Thymus (tissue), 11 donors: Measurements from ENCODE around the gene MEGF11. TPM values are rescaled to one million over a fixed set of nuclear protein-coding genes. Genes with fewer than 3 reads are reported as not detected.

Experiments
- DNase-seq, 9 donors: peaks; one replicate each; pipeline ENCODE4 v3.0.0-alpha.2; 2013; ENCODE audit warnings: low spot score in 9 of 9, low read depth in 6 of 9, missing footprints in 1 of 9
- H3K27ac ChIP-seq, 2 donors: one replicate each; pipeline ENCODE4 v1.5.1; 2013; ENCODE audit warnings: control low read depth in 1 of 2, low read depth in 1 of 2, low read length in 1 of 2, mild to moderate bottlenecking in 1 of 2, moderate library complexity in 1 of 2
- H3K27me3 ChIP-seq, 2 donors: one replicate each; pipeline ENCODE4 v1.5.1; 2013; ENCODE audit warnings: low read length in 1 of 2; ENCODE audit not compliant: control insufficient read depth in 2 of 2, insufficient read depth in 1 of 2
- H3K36me3 ChIP-seq, 2 donors: one replicate each; pipeline ENCODE4 v1.5.1; 2013; ENCODE audit warnings: low read length in 1 of 2, mild to moderate bottlenecking in 1 of 2, moderate library complexity in 1 of 2; ENCODE audit not compliant: control insufficient read depth in 2 of 2, insufficient read depth in 2 of 2
- H3K4me1 ChIP-seq, 2 donors: one replicate each; pipeline ENCODE4 v1.5.1; 2013; ENCODE audit warnings: low read length in 2 of 2; ENCODE audit not compliant: control insufficient read depth in 2 of 2, insufficient read depth in 2 of 2
- H3K4me3 ChIP-seq, 2 donors: one replicate each; pipeline ENCODE4 v1.5.1; 2013; ENCODE audit warnings: low read length in 2 of 2, control low read depth in 1 of 2, mild to moderate bottlenecking in 1 of 2
- H3K9me3 ChIP-seq, 2 donors: one replicate each; pipeline ENCODE4 v1.5.1; 2013; ENCODE audit warnings: low read length in 1 of 2, mild to moderate bottlenecking in 1 of 2; ENCODE audit not compliant: control insufficient read depth in 2 of 2, insufficient read depth in 1 of 2
- whole genome bisulfite sequencing: extraction: QIAGEN DNeasy Blood & Tissue Kit; methylation state at CpG from one replicate; pipeline ENCODE4 v1.1.7; 2013; 5-methylcytosine and 5-hydroxymethylcytosine counted together
- polyA plus RNA-seq: library from polyadenylated mRNA; stranded (reverse); fragments of 200-250 nt; gene quantifications from one replicate; pipeline ENCODE4 v1.2.3, GENCODE V29; 2013
- total RNA-seq: library from RNA; stranded (reverse); fragments of 120-200 nt; gene quantifications from one replicate; pipeline ENCODE4 v1.2.4, GENCODE V29; 2013
- donor health status: healthy.

The MEGF11 gene
- total and polyA plus RNA-seq, 2 donors = 0.28 to 0.66 TPM

DNA sequence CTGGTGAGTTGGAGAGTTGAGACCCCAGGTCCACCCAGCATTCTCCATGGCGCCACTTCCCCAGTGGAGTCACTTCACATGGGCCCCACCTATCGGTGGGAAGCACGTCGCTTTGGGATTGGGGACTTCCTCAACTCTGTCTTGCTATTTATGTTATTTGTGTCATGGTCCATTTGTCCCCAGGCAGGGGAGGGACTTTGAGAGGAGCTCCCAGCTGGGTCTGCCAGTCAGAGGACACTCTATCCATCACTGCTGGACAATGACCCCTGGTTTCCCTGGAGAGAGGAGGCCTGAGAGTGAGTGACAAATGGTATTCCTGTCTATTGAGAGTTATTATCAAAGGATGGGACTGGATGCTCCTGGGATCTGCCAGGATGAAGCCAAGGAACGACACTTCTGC is 256.6 kb downstream of the MEGF11 start:
- no peaks in the 10 kb centered on the region for H3K9me3 ChIP-seq
- H3K4me3 ChIP-seq = no peak overlapping the region
- peaks cover 0 to 3% of the 10 kb centered on the region in 2 donors for H3K4me1 ChIP-seq
- H3K27ac ChIP-seq = no peak overlapping the region
- peaks cover 5 to 27% of the 10 kb centered on the region in 2 donors for H3K27me3 ChIP-seq
- WGBS = 67% methylated on average over 5 of the region's 5 CpGs
- H3K36me3 ChIP-seq = no peaks in the 10 kb centered on the region
- no peak for DNase-seq

DNA sequence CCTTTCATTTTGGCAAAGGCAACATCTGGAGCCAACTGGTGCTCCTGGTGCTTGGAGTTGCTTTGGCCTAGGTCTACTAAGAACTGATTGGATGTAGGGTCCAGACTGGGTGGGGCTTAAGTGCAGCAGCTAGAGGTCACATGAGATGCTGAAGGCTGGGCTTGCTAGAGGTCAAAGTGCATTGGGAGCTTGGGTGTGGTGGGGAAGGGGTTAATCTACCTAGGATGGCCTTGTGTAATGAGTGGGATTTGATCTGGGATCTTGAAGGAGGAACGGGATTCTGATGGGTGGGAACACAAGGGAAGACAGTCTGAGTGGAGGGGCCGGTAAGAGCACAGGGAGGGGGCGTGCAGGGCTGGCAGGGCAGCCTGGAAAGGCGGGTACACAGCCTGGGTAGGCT is 258.7 kb downstream of the MEGF11 start:
- WGBS = 80% methylated on average over 4 of the region's 4 CpGs
- no peak overlapping the region for H3K27ac ChIP-seq
- H3K9me3 ChIP-seq = no peaks in the 10 kb centered on the region
- H3K4me1 ChIP-seq = no peaks in the 10 kb centered on the region
- no peak overlapping the region for H3K4me3 ChIP-seq
- DNase-seq = no peak
- no peaks in the 10 kb centered on the region for H3K36me3 ChIP-seq
- H3K27me3 ChIP-seq = peaks cover 5 to 31% of the 10 kb centered on the region in 2 donors

DNA sequence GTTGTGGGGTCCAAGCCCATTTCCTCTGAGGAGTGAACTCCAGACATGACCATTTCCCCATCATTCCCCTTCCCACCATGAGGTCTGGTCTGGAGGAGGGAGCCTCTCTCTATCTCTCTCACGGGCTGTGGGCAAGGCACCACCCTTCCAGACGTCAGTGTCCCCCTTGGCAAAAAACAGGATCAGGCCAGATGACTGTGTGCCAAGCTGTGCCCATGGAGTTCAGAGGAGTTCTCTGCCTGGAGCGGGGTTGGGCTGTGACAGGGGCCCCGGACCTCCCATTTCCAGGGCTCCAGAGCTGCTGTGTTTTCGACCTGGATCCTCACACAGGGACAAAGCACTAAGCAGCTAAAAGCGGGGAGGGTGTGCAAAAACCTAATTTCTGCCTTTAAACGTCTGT is 259.8 kb downstream of the MEGF11 start:
- peaks cover 5 to 38% of the 10 kb centered on the region in 2 donors for H3K27me3 ChIP-seq
- no peak overlapping the region for H3K27ac ChIP-seq
- no peaks in the 10 kb centered on the region for H3K36me3 ChIP-seq
- H3K4me3 ChIP-seq = no peak overlapping the region
- DNase-seq = no peak
- no peaks in the 10 kb centered on the region for H3K4me1 ChIP-seq
- H3K9me3 ChIP-seq = no peaks in the 10 kb centered on the region
- WGBS = 71% methylated on average over 7 of the region's 7 CpGs

DNA sequence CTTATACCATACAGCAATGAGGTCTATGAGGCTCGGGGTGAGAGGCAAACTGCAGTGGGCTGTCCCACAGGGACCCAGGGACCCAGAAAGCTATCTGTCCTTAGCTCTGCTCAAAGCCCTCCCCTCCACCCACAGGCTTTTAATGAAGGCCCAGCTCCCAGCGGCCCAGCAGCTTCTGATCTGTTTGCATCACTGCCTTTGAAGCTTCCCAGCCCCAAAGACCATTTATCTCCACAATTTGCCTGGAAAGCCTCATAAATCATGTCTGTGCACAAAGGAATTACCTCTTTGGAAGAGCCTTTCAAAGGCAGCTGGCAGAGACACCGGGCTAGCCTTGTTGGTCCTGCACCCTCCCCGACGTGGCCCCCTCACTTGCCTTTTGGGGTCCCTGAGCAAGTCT is 260.3 kb downstream of the MEGF11 start:
- no peak for DNase-seq
- H3K27ac ChIP-seq = no peak overlapping the region
- H3K4me1 ChIP-seq = no peaks in the 10 kb centered on the region
- 37% methylated on average over 5 of the region's 5 CpGs for WGBS
- H3K36me3 ChIP-seq = no peaks in the 10 kb centered on the region
- H3K27me3 ChIP-seq = peaks cover 2 to 40% of the 10 kb centered on the region in 2 donors
- H3K9me3 ChIP-seq = no peaks in the 10 kb centered on the region
- H3K4me3 ChIP-seq = no peak overlapping the region

GRCh38 chr15:65991721-65992483 is 261.6 kb downstream of the MEGF11 start:
- WGBS = 71% methylated on average over 10 of the region's 10 CpGs

GRCh38 chr15:65990298-65990981 is 263.1 kb downstream of the MEGF11 start:
- Histone ChIP-seq H3K4me3 (no peak overlapping the region), H3K27ac (no peak overlapping the region), H3K27me3 (peaks cover 4 to 46% of the 10 kb centered on the region in 2 donors), H3K4me1 (no peaks in the 10 kb centered on the region), H3K9me3 (no peaks in the 10 kb centered on the region), H3K36me3 (no peaks in the 10 kb centered on the region)
- 90% methylated on average over 5 of the region's 5 CpGs for WGBS
- no peak for DNase-seq

More at GRCh38 chr15:65991721-65992483, 261.6 kb downstream of the MEGF11 start:
- Histone ChIP-seq H3K4me3 (no peak overlapping the region), H3K27me3 (peaks cover 4 to 43% of the 10 kb centered on the region in 2 donors), H3K4me1 (no peaks in the 10 kb centered on the region), H3K9me3 (no peaks in the 10 kb centered on the region), H3K27ac (no peak overlapping the region), H3K36me3 (no peaks in the 10 kb centered on the region)
- DNase-seq = no peak

- Histone ChIP-seq H3K27me3 (peaks cover 2 to 51% of the 10 kb centered on the region in 2 donors), H3K9me3 (no peaks in the 10 kb centered on the region), H3K4me3 (no peak overlapping the region), H3K36me3 (no peaks in the 10 kb centered on the region), H3K4me1 (peaks cover 4 to 6% of the 10 kb centered on the region in 2 donors), H3K27ac (no peak overlapping the region)
- 82% methylated on average over 5 of the region's 5 CpGs for WGBS
- no peak for DNase-seq
These were observed 266.4 kb downstream of the MEGF11 start for GRCh38 chr15:65987100-65987499.

- DNase-seq = no peak
- Histone ChIP-seq H3K27ac (no peak overlapping the region), H3K4me3 (no peak overlapping the region), H3K36me3 (no peaks in the 10 kb centered on the region), H3K27me3 (peaks cover 2 to 51% of the 10 kb centered on the region in 2 donors), H3K9me3 (no peaks in the 10 kb centered on the region), H3K4me1 (peaks cover 6 to 9% of the 10 kb centered on the region in 2 donors)
- WGBS = 53% methylated on average over 2 of the region's 2 CpGs
These were observed 267.1 kb downstream of the MEGF11 start for GRCh38 chr15:65986416-65986815.

DNA sequence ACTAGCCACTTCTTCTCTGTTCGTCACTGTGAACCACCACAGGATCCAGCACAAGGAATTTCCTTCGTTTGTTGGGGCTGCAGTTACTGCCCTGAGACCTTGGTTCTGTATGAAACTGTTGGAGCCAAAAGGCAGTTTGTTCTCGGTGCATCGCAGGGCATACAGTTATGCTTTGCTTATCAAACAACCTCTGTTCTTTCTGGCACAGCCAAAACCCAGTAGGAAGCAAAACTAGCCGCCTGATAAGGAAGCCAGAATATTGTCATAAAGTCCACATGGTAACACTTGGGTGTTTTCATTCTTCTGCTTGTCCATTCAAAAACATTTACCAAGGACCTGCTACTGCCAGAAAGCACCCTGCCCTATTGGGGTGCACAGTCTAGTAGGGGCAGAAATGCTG is 268.2 kb downstream of the MEGF11 start:
- H3K27ac ChIP-seq = no peak overlapping the region
- H3K36me3 ChIP-seq = no peaks in the 10 kb centered on the region
- no peak overlapping the region for H3K4me3 ChIP-seq
- no peaks in the 10 kb centered on the region for H3K9me3 ChIP-seq
- H3K4me1 ChIP-seq = peaks cover 6 to 9% of the 10 kb centered on the region in 2 donors
- DNase-seq = no peak
- 78% methylated on average over 5 of the region's 5 CpGs for WGBS
- peaks cover 2 to 50% of the 10 kb centered on the region in 2 donors for H3K27me3 ChIP-seq
